ENCODE data around the gene RPS6KA2. TPM values are rescaled to one million over a fixed set of nuclear protein-coding genes. Genes with fewer than 3 reads are reported as not detected.

RPS6KA2 gene
- total and polyA plus RNA-seq, 2 donors (not counting 3 experiments of a cell fraction or from before 2014, with no cell fraction given) = 54.5 to 75.8 TPM

DNA sequence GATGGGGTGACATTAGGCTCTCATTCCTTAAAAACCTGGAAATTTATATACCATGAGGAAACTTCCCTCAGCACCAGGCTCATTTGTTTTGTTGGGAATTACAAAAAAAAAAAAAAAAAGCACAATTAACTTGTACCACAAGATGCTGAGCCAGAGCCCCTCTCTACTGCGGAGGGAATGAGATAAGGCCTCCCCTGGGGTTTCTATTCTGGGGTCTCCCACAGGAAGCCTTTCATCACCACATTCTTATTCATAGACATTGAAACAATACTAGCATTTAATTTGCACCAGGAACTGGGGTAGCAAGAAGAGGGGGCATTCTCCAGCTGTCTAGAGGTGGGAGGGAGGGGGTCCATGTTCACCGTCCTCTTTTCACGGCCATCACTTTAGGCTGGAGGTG, 23.0 kb upstream of the RPS6KA2 start:
- DNase-seq (ENCODE audit: low read depth, low spot score) = no peak
- no peak for TF ChIP-seq JUN (IDR thresholded peaks at IDR 0.05; ENCODE audit: borderline replicate concordance, insufficient read depth, insufficient read length, low read depth)
- TF ChIP-seq POLR2AphosphoS5 (IDR thresholded peaks at IDR 0.05; ENCODE audit: insufficient read depth, low read depth, low read length) = no peak
- TF ChIP-seq MYC (IDR thresholded peaks at IDR 0.05; ENCODE audit: low read depth, low read length) = no peak
- TF ChIP-seq EZH2 (IDR thresholded peaks at IDR 0.05; ENCODE audit: borderline replicate concordance, low read depth, low read length, severe bottlenecking) = no peak
- no peak for TF ChIP-seq GATA2 (IDR thresholded peaks at IDR 0.05; ENCODE audit: insufficient read depth, insufficient read length, low read depth, low read length)
- no peak for TF ChIP-seq POLR2A (IDR thresholded peaks at IDR 0.05; ENCODE audit: low read depth, low read length)
- TF ChIP-seq, protein P1, sequence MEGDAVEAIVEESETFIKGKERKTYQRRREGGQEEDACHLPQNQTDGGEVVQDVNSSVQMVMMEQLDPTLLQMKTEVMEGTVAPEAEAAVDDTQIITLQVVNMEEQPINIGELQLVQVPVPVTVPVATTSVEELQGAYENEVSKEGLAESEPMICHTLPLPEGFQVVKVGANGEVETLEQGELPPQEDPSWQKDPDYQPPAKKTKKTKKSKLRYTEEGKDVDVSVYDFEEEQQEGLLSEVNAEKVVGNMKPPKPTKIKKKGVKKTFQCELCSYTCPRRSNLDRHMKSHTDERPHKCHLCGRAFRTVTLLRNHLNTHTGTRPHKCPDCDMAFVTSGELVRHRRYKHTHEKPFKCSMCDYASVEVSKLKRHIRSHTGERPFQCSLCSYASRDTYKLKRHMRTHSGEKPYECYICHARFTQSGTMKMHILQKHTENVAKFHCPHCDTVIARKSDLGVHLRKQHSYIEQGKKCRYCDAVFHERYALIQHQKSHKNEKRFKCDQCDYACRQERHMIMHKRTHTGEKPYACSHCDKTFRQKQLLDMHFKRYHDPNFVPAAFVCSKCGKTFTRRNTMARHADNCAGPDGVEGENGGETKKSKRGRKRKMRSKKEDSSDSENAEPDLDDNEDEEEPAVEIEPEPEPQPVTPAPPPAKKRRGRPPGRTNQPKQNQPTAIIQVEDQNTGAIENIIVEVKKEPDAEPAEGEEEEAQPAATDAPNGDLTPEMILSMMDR (IDR thresholded peaks at IDR 0.05; ENCODE audit: extremely low read depth in 1 of 2, insufficient read depth in 1 of 2, low read depth in 1 of 2, low read length in 2 of 2) = no peak
- TF ChIP-seq FOS (IDR thresholded peaks at IDR 0.05; ENCODE audit: borderline replicate concordance, insufficient read depth, low read length) = no peak
- TF ChIP-seq MAX (IDR thresholded peaks at IDR 0.05; ENCODE audit: insufficient read depth, insufficient read length) = no peak
- Histone ChIP-seq H3K4me3 (replicated peaks in 1 of 3; ENCODE audit: insufficient read depth in 1 of 3, low read depth in 1 of 3, low read length in 3 of 3) (no peak overlapping the region), H3K9me1 (replicated peaks; ENCODE audit: control insufficient read depth, extremely low read depth, insufficient read depth, low read length) (no peaks in the 10 kb centered on the region), H2AFZ (ENCODE audit: low read depth, low read length) (no peak overlapping the region), H3K4me1 (ENCODE audit: control insufficient read depth, extremely low read depth, insufficient read depth, low read length) (no peaks in the 10 kb centered on the region), H3K4me2 (ENCODE audit: insufficient read depth, low read length) (no peak overlapping the region), H3K9me3 (replicated peaks; ENCODE audit: control insufficient read depth, insufficient read depth, low read length) (no peaks in the 10 kb centered on the region), H3K9ac (replicated peaks; ENCODE audit: extremely low read depth, insufficient read depth, low read length) (no peak overlapping the region), H3K27me3 (ENCODE audit: control insufficient read depth in 2 of 2, insufficient read depth in 2 of 2, low read length in 2 of 2) (no peaks in the 10 kb centered on the region), H3K79me2 (ENCODE audit: control insufficient read depth, insufficient read depth, low read length) (no peaks in the 10 kb centered on the region), H4K20me1 (replicated peaks; ENCODE audit: control insufficient read depth, extremely low read depth, insufficient read depth, low read length) (no peaks in the 10 kb centered on the region), H3K27ac (ENCODE audit: insufficient read depth, low read depth, low read length) (no peak overlapping the region), H3K36me3 (ENCODE audit: control insufficient read depth in 2 of 2, extremely low read depth in 1 of 2, insufficient read depth in 2 of 2, low read length in 2 of 2) (no peaks in the 10 kb centered on the region)
- dilution Hi-C loops (cut with MboI; ENCODE audit: extremely low pct_ligation_motif_present, low sequenced_read_pairs) (no loop called here), intact Hi-C loops (cut with micrococcal nuclease) (loop anchor here (2.0 kb wide), 1 partner anchor 15 kb away; no protein-coding TSS in a partner anchor)
- BruUV-seq (replicated peaks) = no TSS peak
- FAIRE-seq = no peak
- POLR2A ChIA-PET = no interaction called here
- CTCF ChIA-PET = no interaction called here

Data from endothelial cell of umbilical vein (primary cell).